Measurements from ENCODE around the gene SIVA1.

DNA sequence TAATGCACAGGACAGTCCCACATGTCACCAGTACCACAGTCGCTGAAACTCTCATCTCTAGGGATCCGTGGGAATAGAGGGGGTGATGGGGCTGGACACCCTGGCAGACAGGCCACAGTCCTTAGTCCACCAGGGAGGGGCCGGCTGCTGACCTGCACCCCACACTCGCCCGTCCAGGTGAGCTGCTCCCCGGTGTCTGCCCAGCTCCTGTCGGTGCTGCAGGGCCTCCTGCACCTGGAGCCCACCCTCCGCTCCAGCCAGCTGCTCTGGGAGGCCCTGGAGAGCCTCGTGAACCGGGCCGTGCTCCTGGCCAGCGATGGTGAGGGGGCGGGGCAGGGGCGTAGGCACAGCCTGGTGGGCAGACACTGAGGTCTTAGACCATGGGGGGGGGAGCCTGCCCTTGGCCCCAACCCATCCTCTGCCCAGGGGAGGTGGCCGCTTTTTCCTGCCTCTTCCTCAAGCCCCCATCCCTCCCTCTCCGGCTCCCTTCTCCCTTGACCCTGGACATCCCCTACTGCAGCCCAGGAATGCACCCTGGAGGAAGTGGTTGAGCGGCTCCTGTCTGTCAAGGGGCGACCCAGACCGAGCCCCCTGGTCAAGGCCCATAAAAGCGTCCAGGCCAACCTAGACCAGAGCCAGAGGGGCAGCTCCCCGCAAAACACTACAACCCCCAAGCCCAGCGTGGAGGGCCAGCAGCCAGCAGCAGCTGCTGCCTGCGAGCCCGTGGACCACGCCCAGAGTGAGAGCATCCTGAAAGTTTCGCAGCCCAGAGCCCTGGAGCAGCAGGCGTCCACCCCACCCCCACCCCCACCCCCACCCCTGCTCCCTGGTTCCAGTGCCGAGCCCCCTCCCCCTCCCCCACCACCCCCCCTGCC, 46.0 kb upstream of the SIVA1 start:
- TF ChIP-seq, protein P1, sequence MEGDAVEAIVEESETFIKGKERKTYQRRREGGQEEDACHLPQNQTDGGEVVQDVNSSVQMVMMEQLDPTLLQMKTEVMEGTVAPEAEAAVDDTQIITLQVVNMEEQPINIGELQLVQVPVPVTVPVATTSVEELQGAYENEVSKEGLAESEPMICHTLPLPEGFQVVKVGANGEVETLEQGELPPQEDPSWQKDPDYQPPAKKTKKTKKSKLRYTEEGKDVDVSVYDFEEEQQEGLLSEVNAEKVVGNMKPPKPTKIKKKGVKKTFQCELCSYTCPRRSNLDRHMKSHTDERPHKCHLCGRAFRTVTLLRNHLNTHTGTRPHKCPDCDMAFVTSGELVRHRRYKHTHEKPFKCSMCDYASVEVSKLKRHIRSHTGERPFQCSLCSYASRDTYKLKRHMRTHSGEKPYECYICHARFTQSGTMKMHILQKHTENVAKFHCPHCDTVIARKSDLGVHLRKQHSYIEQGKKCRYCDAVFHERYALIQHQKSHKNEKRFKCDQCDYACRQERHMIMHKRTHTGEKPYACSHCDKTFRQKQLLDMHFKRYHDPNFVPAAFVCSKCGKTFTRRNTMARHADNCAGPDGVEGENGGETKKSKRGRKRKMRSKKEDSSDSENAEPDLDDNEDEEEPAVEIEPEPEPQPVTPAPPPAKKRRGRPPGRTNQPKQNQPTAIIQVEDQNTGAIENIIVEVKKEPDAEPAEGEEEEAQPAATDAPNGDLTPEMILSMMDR (IDR thresholded peaks at IDR 0.05) = no peak
- TF ChIP-seq POLR2A (IDR thresholded peaks at IDR 0.05) = no peak

Measured in right lobe of liver (tissue), 4 donors.